Measurements from ENCODE around the gene RIMKLA.

RIMKLA gene

GRCh38 chr1:42430286-42431135, 49.9 kb downstream of the RIMKLA start:
- DNase-seq (ENCODE audit: low spot score), result no peak

GRCh38 chr1:42431514-42431913, 50.9 kb downstream of the RIMKLA start:
- no peak for DNase-seq (ENCODE audit: low spot score)

- DNase-seq (ENCODE audit: low spot score), result no peak
These were observed 52.1 kb downstream of the RIMKLA start for GRCh38 chr1:42432714-42433113.

- DNase-seq (ENCODE audit: low spot score), result no peak
These were observed 52.8 kb downstream of the RIMKLA start for GRCh38 chr1:42433369-42433768.

GRCh38 chr1:42434340-42434739, 53.7 kb downstream of the RIMKLA start:
- no peak for DNase-seq (ENCODE audit: low spot score)

- DNase-seq (ENCODE audit: low spot score), result no peak
These were observed 59.3 kb downstream of the RIMKLA start for GRCh38 chr1:42439940-42440339.

GRCh38 chr1:42442662-42443061, 62.1 kb downstream of the RIMKLA start:
- DNase-seq (ENCODE audit: low spot score), result no peak

GRCh38 chr1:42449256-42449655, 68.7 kb downstream of the RIMKLA start:
- no peak for DNase-seq (ENCODE audit: low spot score)

- DNase-seq (ENCODE audit: low spot score), result no peak
These were observed 69.5 kb downstream of the RIMKLA start for GRCh38 chr1:42450061-42450460.

- DNase-seq (ENCODE audit: low spot score), result no peak
These were observed 72.8 kb downstream of the RIMKLA start for GRCh38 chr1:42453386-42453785.

- no peak for DNase-seq (ENCODE audit: low spot score)
These were observed 73.8 kb downstream of the RIMKLA start for GRCh38 chr1:42454403-42454802.

GRCh38 chr1:42456010-42456753, 75.6 kb downstream of the RIMKLA start, which contains the start of the genes PPCS and ZMYND12:
PPCS (plus strand) TSS chr1:42456543; CDS start chr1:42456566, 23 bp downstream.
ZMYND12 (minus strand) TSS chr1:42456022; CDS start chr1:42455997, 25 bp downstream.
- peak; percentile 86 for DNase-seq (ENCODE audit: low spot score)

- peak; percentile 73 for DNase-seq (ENCODE audit: low spot score)
These were observed 76.1 kb downstream of the RIMKLA start for GRCh38 chr1:42456754-42457089.

GRCh38 chr1:42461196-42461595, 80.6 kb downstream of the RIMKLA start:
- DNase-seq (ENCODE audit: low spot score), result no peak

- DNase-seq (ENCODE audit: low spot score), result peak; percentile 98
These were observed 82.5 kb downstream of the RIMKLA start, which contains the start of gene CCDC30 for GRCh38 chr1:42462828-42463763. CCDC30 (plus strand) TSS chr1:42463286; CDS start chr1:42480552, 17,266 bp downstream.

GRCh38 chr1:42463921-42464320, 83.3 kb downstream of the RIMKLA start:
- DNase-seq (ENCODE audit: low spot score), result no peak

- DNase-seq (ENCODE audit: low spot score), result no peak
These were observed 85.4 kb downstream of the RIMKLA start for GRCh38 chr1:42466030-42466429.

GRCh38 chr1:42469727-42470126, 89.1 kb downstream of the RIMKLA start:
- no peak for DNase-seq (ENCODE audit: low spot score)

Data from AG08396 (cell line).